GM21423 (cell line): ENCODE data around the gene SLCO3A1.

Experiments
- ATAC-seq: cut with Tn5 transposase; IDR thresholded peaks from one replicate; pipeline ENCODE4 v1.9.1; 2021; ENCODE audit warnings: mild to moderate bottlenecking, moderate library complexity; ENCODE audit not compliant: unreplicated experiment

SLCO3A1 gene

GRCh38 chr15:92118162-92118935 lies 264.8 kb downstream of the SLCO3A1 start:
- no peak for ATAC-seq

GRCh38 chr15:92118936-92119325 lies 265.4 kb downstream of the SLCO3A1 start:
- no peak for ATAC-seq

GRCh38 chr15:92120094-92120795 lies 266.7 kb downstream of the SLCO3A1 start:
- no peak for ATAC-seq

- ATAC-seq, result no peak
Measured at GRCh38 chr15:92121047-92121446, 267.5 kb downstream of the SLCO3A1 start.

- no peak for ATAC-seq
Measured at GRCh38 chr15:92122259-92122658, 268.8 kb downstream of the SLCO3A1 start.

GRCh38 chr15:92123962-92124656 lies 270.6 kb downstream of the SLCO3A1 start:
- ATAC-seq, result no peak

GRCh38 chr15:92124657-92125010 lies 271.1 kb downstream of the SLCO3A1 start:
- ATAC-seq, result no peak

GRCh38 chr15:92128788-92129187 lies 275.3 kb downstream of the SLCO3A1 start:
- no peak for ATAC-seq

- ATAC-seq, result no peak
Measured at GRCh38 chr15:92130244-92130643, 276.7 kb downstream of the SLCO3A1 start.

GRCh38 chr15:92130906-92131305 lies 277.4 kb downstream of the SLCO3A1 start:
- no peak for ATAC-seq

GRCh38 chr15:92132982-92133755 lies 279.7 kb downstream of the SLCO3A1 start:
- ATAC-seq, result no peak

- no peak for ATAC-seq
Measured at GRCh38 chr15:92140796-92141195, 287.3 kb downstream of the SLCO3A1 start.

- no peak for ATAC-seq
Measured at GRCh38 chr15:92141607-92142006, 288.1 kb downstream of the SLCO3A1 start.

- no peak for ATAC-seq
Measured at GRCh38 chr15:92142242-92143232, 289.0 kb downstream of the SLCO3A1 start.

- ATAC-seq, result no peak
Measured at GRCh38 chr15:92143765-92144164, 290.3 kb downstream of the SLCO3A1 start.

- no peak for ATAC-seq
Measured at GRCh38 chr15:92146511-92147150, 293.1 kb downstream of the SLCO3A1 start.

GRCh38 chr15:92149029-92149428 lies 295.5 kb downstream of the SLCO3A1 start:
- ATAC-seq, result no peak

- ATAC-seq, result no peak
Measured at GRCh38 chr15:92149465-92149864, 296.0 kb downstream of the SLCO3A1 start.

- ATAC-seq, result no peak
Measured at GRCh38 chr15:92151168-92151567, 297.7 kb downstream of the SLCO3A1 start.
